HEK293 (cell line): ENCODE data around the gene UGGT1.

Experiments
- ZBTB1 ChIP-seq: fragments of 450-650 bp; formaldehyde crosslinking; IDR thresholded peaks from 2 replicates; pipeline ENCODE4 v1.5.1; 2016; ENCODE audit warnings: missing biosample characterization, missing genetic modification characterization
- ZBTB8A ChIP-seq: fragments of 450-650 bp; formaldehyde crosslinking; IDR thresholded peaks from 2 replicates; pipeline ENCODE4 v1.5.1; 2016; ENCODE audit warnings: missing biosample characterization, missing genetic modification characterization
- ZNF274 ChIP-seq, 2 experiments: fragments of 200-500 bp in 1 of 2; fragments of 450-650 bp in 1 of 2; sonication (Bioruptor generic) in 1 of 2; formaldehyde crosslinking in 1 of 2; IDR thresholded peaks; 2 replicates each; pipeline versions ENCODE4 v1.5.1 to v1.6.1; 2014 to 2016; ENCODE audit warnings: borderline replicate concordance in 1 of 2, inconsistent platforms in 1 of 2, low read length in 1 of 2, missing biosample characterization in 1 of 2, missing genetic modification characterization in 1 of 2
- ZNF341 ChIP-seq: fragments of 450-650 bp; formaldehyde crosslinking; IDR thresholded peaks from 2 replicates; pipeline ENCODE4; 2016; ENCODE audit warnings: low read depth, missing biosample characterization, missing genetic modification characterization
- ZNF366 ChIP-seq: fragments of 450-650 bp; formaldehyde crosslinking; conservative IDR thresholded peaks from 2 replicates; pipeline ENCODE4 v1.5.1; 2016; ENCODE audit warnings: missing biosample characterization, missing genetic modification characterization
- ZNF621 ChIP-seq: fragments of 450-650 bp; formaldehyde crosslinking; IDR thresholded peaks from 2 replicates; pipeline ENCODE4 v1.5.1; 2017; ENCODE audit warnings: missing biosample characterization, missing genetic modification characterization
- ZSCAN23 ChIP-seq: fragments of 450-650 bp; formaldehyde crosslinking; IDR thresholded peaks from 2 replicates; pipeline ENCODE4 v1.5.1; 2016; ENCODE audit warnings: missing biosample characterization, missing genetic modification characterization
- TF ChIP-seq, protein P1 (sequence below): fragments of 450-650 bp; formaldehyde crosslinking; IDR thresholded peaks from 2 replicates; pipeline ENCODE4 v1.5.1; 2016; ENCODE audit warnings: missing biosample characterization, missing genetic modification characterization
- TF ChIP-seq, protein P2 (sequence below): fragments of 450-650 bp; formaldehyde crosslinking; IDR thresholded peaks from 2 replicates; pipeline ENCODE4 v1.5.1; 2016; ENCODE audit warnings: missing biosample characterization, missing genetic modification characterization
- TF ChIP-seq, protein P3 (sequence below): fragments of 450-650 bp; formaldehyde crosslinking; IDR thresholded peaks from 2 replicates; pipeline ENCODE4 v1.5.1; 2016; ENCODE audit warnings: missing biosample characterization, missing genetic modification characterization

DNA sequence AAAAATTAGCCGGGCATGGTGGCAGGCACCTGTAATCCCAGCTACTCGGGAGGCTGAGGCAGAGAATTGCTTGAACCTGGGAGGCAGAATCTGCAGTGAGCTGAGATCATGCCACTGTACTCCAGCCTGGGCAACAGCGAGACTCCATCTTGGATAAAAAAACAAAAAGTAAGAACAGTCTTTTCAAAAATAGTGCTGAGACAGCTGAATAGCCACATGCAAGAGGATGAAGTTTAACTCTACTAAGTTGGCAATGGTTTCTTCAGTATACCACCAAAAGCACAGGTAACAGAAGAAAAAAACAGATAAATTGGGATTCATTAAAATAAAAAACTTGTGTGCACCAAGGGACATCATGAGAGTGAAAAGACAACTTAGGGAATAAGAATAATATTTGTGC lies 115.2 kb downstream of the UGGT1 start:
- TF ChIP-seq, protein P1, sequence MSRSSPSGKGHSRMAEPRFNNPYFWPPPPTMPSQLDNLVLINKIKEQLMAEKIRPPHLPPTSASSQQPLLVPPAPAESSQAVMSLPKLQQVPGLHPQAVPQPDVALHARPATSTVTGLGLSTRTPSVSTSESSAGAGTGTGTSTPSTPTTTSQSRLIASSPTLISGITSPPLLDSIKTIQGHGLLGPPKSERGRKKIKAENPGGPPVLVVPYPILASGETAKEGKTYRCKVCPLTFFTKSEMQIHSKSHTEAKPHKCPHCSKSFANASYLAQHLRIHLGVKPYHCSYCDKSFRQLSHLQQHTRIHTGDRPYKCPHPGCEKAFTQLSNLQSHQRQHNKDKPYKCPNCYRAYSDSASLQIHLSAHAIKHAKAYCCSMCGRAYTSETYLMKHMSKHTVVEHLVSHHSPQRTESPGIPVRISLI: no peak
- TF ChIP-seq ZNF366 (tag by site-specific recombination) (no peak), ZBTB1 (tag by site-specific recombination) (no peak), ZNF341 (tag by site-specific recombination) (no peak), ZNF274 (IDR thresholded peaks at IDR 0.05; ENCODE audit: low read length) (no peak), ZNF274 (tag by site-specific recombination; IDR thresholded peaks at IDR 0.05; ENCODE audit: borderline replicate concordance) (no peak), ZSCAN23 (tag by site-specific recombination) (no peak), ZNF621 (tag by site-specific recombination) (no peak), ZBTB8A (tag by site-specific recombination) (no peak)
- TF ChIP-seq, protein P2, sequence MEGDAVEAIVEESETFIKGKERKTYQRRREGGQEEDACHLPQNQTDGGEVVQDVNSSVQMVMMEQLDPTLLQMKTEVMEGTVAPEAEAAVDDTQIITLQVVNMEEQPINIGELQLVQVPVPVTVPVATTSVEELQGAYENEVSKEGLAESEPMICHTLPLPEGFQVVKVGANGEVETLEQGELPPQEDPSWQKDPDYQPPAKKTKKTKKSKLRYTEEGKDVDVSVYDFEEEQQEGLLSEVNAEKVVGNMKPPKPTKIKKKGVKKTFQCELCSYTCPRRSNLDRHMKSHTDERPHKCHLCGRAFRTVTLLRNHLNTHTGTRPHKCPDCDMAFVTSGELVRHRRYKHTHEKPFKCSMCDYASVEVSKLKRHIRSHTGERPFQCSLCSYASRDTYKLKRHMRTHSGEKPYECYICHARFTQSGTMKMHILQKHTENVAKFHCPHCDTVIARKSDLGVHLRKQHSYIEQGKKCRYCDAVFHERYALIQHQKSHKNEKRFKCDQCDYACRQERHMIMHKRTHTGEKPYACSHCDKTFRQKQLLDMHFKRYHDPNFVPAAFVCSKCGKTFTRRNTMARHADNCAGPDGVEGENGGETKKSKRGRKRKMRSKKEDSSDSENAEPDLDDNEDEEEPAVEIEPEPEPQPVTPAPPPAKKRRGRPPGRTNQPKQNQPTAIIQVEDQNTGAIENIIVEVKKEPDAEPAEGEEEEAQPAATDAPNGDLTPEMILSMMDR (tag by site-specific recombination): no peak
- TF ChIP-seq, protein P3, sequence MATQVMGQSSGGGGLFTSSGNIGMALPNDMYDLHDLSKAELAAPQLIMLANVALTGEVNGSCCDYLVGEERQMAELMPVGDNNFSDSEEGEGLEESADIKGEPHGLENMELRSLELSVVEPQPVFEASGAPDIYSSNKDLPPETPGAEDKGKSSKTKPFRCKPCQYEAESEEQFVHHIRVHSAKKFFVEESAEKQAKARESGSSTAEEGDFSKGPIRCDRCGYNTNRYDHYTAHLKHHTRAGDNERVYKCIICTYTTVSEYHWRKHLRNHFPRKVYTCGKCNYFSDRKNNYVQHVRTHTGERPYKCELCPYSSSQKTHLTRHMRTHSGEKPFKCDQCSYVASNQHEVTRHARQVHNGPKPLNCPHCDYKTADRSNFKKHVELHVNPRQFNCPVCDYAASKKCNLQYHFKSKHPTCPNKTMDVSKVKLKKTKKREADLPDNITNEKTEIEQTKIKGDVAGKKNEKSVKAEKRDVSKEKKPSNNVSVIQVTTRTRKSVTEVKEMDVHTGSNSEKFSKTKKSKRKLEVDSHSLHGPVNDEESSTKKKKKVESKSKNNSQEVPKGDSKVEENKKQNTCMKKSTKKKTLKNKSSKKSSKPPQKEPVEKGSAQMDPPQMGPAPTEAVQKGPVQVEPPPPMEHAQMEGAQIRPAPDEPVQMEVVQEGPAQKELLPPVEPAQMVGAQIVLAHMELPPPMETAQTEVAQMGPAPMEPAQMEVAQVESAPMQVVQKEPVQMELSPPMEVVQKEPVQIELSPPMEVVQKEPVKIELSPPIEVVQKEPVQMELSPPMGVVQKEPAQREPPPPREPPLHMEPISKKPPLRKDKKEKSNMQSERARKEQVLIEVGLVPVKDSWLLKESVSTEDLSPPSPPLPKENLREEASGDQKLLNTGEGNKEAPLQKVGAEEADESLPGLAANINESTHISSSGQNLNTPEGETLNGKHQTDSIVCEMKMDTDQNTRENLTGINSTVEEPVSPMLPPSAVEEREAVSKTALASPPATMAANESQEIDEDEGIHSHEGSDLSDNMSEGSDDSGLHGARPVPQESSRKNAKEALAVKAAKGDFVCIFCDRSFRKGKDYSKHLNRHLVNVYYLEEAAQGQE: no peak
